Effector CD8-positive, alpha-beta T cell (primary cell): Measurements from ENCODE around the gene TSPYL6.
"Not testable (repeated sequence)": the region's sequence is repeated elsewhere in the genome, so short reads cannot be mapped to it uniquely, and the experiment has no call there.

Experiments used
- DNase-seq: peaks from one replicate; lab custom pipeline; 2025; lab: John Stamatoyannopoulos, UW
- total RNA-seq, 4 experiments: gene quantifications; one replicate each; lab custom pipeline; 2026; lab: John Stamatoyannopoulos, UW

TSPYL6 gene
- 0 to 0.18 (median 0) reads per million in 4 experiments for total RNA-seq

GRCh38 chr2:54256091-54256694 is at the start of gene TSPYL6:
TSPYL6 (minus strand) TSS chr2:54256229; CDS start chr2:54256151, 78 bp downstream.
- DNase-seq, result no peak

- DNase-seq, result no peak
These were observed 47.6 kb upstream of the TSPYL6 start for GRCh38 chr2:54303631-54304030.

GRCh38 chr2:54298514-54298913 is 42.5 kb upstream of the TSPYL6 start:
- DNase-seq, result no peak

- DNase-seq, result no peak
These were observed 39.9 kb upstream of the TSPYL6 start for GRCh38 chr2:54295911-54296310.

- DNase-seq, result not testable (repeated sequence)
These were observed 38.6 kb upstream of the TSPYL6 start for GRCh38 chr2:54294665-54295064.

- no peak for DNase-seq
These were observed 34.5 kb upstream of the TSPYL6 start for GRCh38 chr2:54290356-54291025.

- no peak for DNase-seq
These were observed 33.9 kb upstream of the TSPYL6 start for GRCh38 chr2:54289917-54290316.

GRCh38 chr2:54287532-54287931 is 31.5 kb upstream of the TSPYL6 start:
- DNase-seq, result no peak

GRCh38 chr2:54285451-54285850 is 29.4 kb upstream of the TSPYL6 start:
- no peak for DNase-seq

GRCh38 chr2:54284826-54285225 is 28.8 kb upstream of the TSPYL6 start:
- no peak for DNase-seq

- DNase-seq, result no peak
These were observed 23.4 kb upstream of the TSPYL6 start for GRCh38 chr2:54279385-54279784.

GRCh38 chr2:54275541-54275940 is 19.5 kb upstream of the TSPYL6 start:
- no peak for DNase-seq

GRCh38 chr2:54274781-54275242 is 18.8 kb upstream of the TSPYL6 start:
- DNase-seq, result no peak

GRCh38 chr2:54271843-54272627 is 16.0 kb upstream of the TSPYL6 start:
- DNase-seq, result no peak

- DNase-seq, result no peak
These were observed 15.2 kb upstream of the TSPYL6 start for GRCh38 chr2:54271189-54271588.

- no peak for DNase-seq
These were observed 11.5 kb upstream of the TSPYL6 start for GRCh38 chr2:54267577-54267976.

GRCh38 chr2:54265081-54265480 is 9.1 kb upstream of the TSPYL6 start:
- not testable (repeated sequence) for DNase-seq

- DNase-seq, result no peak
These were observed 6.2 kb upstream of the TSPYL6 start for GRCh38 chr2:54262015-54262765.

GRCh38 chr2:54261537-54261936 is 5.5 kb upstream of the TSPYL6 start:
- no peak for DNase-seq

- no peak for DNase-seq
These were observed 4.2 kb upstream of the TSPYL6 start for GRCh38 chr2:54260241-54260595.

- no peak for DNase-seq
These were observed 3.6 kb upstream of the TSPYL6 start for GRCh38 chr2:54259413-54260240.
